ENCODE measurements around the gene UBAP2.

The UBAP2 gene

GRCh38 chr9:34048727-34049629 is at the start of gene UBAP2:
UBAP2 (minus strand) TSS chr9:34048887; CDS start chr9:34017148, 31,739 bp downstream.
- H4K20me1 ChIP-seq (ENCODE audit: low read depth, low read length) = peaks cover 18% of the 10 kb centered on the region; the same call in 1 of the 2 replicates
- 0 out of 2 replicates have a peak, but pooled peaks cover 3% of the 10 kb centered on the region for H3F3A ChIP-seq (ENCODE audit: insufficient read depth)
- H3K4me3 ChIP-seq (ENCODE audit: insufficient read depth, low read length, poor library complexity, severe bottlenecking) = peak within 1 kb of the TSS; percentile 67
- H3K9me2 ChIP-seq (replicated peaks; ENCODE audit: insufficient read depth, low read length) = no peaks in the 10 kb centered on the region
- H3K79me2 ChIP-seq (ENCODE audit: insufficient read depth, low read length) = peaks cover 47% of the 10 kb centered on the region
- peak within 1 kb of the TSS; percentile 95 for H2AFZ ChIP-seq (ENCODE audit: low read depth, low read length, severe bottlenecking)
- no peak for TF ChIP-seq EZH2phosphoT487 (conservative IDR thresholded peaks at IDR 0.05; ENCODE audit: low read length)
- no peak for TF ChIP-seq CTCF (IDR thresholded peaks at IDR 0.05; ENCODE audit: insufficient read depth, low read length, poor library complexity, severe bottlenecking)
- no peaks in the 10 kb centered on the region for H3K27me3 ChIP-seq (ENCODE audit: low read length)
- no peaks in the 10 kb centered on the region for H3K9me3 ChIP-seq (ENCODE audit: insufficient read depth, low read length)
- peak within 1 kb of the TSS; percentile 95 for H3K4me2 ChIP-seq (ENCODE audit: low read depth, low read length, poor library complexity, severe bottlenecking)
- peaks cover 3% of the 10 kb centered on the region; the same call in 1 of the 2 replicates for H3K36me3 ChIP-seq (ENCODE audit: low read length)
- H3K9ac ChIP-seq (ENCODE audit: low read length) = peak within 1 kb of the TSS; percentile 83
- H3K27ac ChIP-seq (ENCODE audit: low read depth, low read length) = peak within 1 kb of the TSS; percentile 85

GRCh38 chr9:34098307-34098706 is 49.6 kb upstream of the UBAP2 start:
- Histone ChIP-seq H3K36me3 (ENCODE audit: low read length) (peaks cover 14% of the 10 kb centered on the region; the same call in 1 of the 2 replicates), H2AFZ (ENCODE audit: low read depth, low read length, severe bottlenecking) (no peak overlapping the region), H3K9me3 (ENCODE audit: insufficient read depth, low read length) (no peaks in the 10 kb centered on the region), H4K20me1 (ENCODE audit: low read depth, low read length) (no peaks in the 10 kb centered on the region), H3K4me3 (ENCODE audit: insufficient read depth, low read length, poor library complexity, severe bottlenecking) (no peak overlapping the region), H3K4me2 (ENCODE audit: low read depth, low read length, poor library complexity, severe bottlenecking) (peak overlapping the region; percentile 43), H3K9ac (ENCODE audit: low read length) (peak overlapping the region; percentile 28), H3K27me3 (ENCODE audit: low read length) (no peaks in the 10 kb centered on the region), H3K27ac (ENCODE audit: low read depth, low read length) (peak overlapping the region; percentile 86), H3K9me2 (replicated peaks; ENCODE audit: insufficient read depth, low read length) (no peaks in the 10 kb centered on the region), H3F3A (ENCODE audit: insufficient read depth) (peaks cover 12% of the 10 kb centered on the region), H3K79me2 (ENCODE audit: insufficient read depth, low read length) (no peaks in the 10 kb centered on the region)
- TF ChIP-seq CTCF (IDR thresholded peaks at IDR 0.05; ENCODE audit: insufficient read depth, low read length, poor library complexity, severe bottlenecking) (no peak), EZH2phosphoT487 (conservative IDR thresholded peaks at IDR 0.05; ENCODE audit: low read length) (no peak)

- H3K9ac ChIP-seq (ENCODE audit: low read length) = peak overlapping the region; percentile 28
- peaks cover 12% of the 10 kb centered on the region for H3F3A ChIP-seq (ENCODE audit: insufficient read depth)
- H4K20me1 ChIP-seq (ENCODE audit: low read depth, low read length) = no peaks in the 10 kb centered on the region
- H2AFZ ChIP-seq (ENCODE audit: low read depth, low read length, severe bottlenecking) = no peak overlapping the region
- peaks cover 13% of the 10 kb centered on the region; the same call in 1 of the 2 replicates for H3K36me3 ChIP-seq (ENCODE audit: low read length)
- peak overlapping the region; percentile 86 for H3K27ac ChIP-seq (ENCODE audit: low read depth, low read length)
- no peaks in the 10 kb centered on the region for H3K9me2 ChIP-seq (replicated peaks; ENCODE audit: insufficient read depth, low read length)
- no peaks in the 10 kb centered on the region for H3K9me3 ChIP-seq (ENCODE audit: insufficient read depth, low read length)
- H3K4me2 ChIP-seq (ENCODE audit: low read depth, low read length, poor library complexity, severe bottlenecking) = peak overlapping the region; percentile 43
- H3K4me3 ChIP-seq (ENCODE audit: insufficient read depth, low read length, poor library complexity, severe bottlenecking) = no peak overlapping the region
- no peaks in the 10 kb centered on the region for H3K79me2 ChIP-seq (ENCODE audit: insufficient read depth, low read length)
- no peak for TF ChIP-seq CTCF (IDR thresholded peaks at IDR 0.05; ENCODE audit: insufficient read depth, low read length, poor library complexity, severe bottlenecking)
- TF ChIP-seq EZH2phosphoT487 (conservative IDR thresholded peaks at IDR 0.05; ENCODE audit: low read length) = no peak
- H3K27me3 ChIP-seq (ENCODE audit: low read length) = no peaks in the 10 kb centered on the region
Measured at GRCh38 chr9:34097865-34098264, 49.2 kb upstream of the UBAP2 start.
